GM12878 (cell line): ENCODE measurements around the gene SOX5. TPM values are rescaled to one million over a fixed set of nuclear protein-coding genes. Genes with fewer than 3 reads are reported as not detected.

Source experiments
- ATAC-seq: fragments of 200-7000 bp; cut with Tn5 transposase; 3 replicates; pipeline ENCODE4 v1.9.1; 2020; ENCODE audit warnings: mild to moderate bottlenecking, moderate library complexity
- BruUV-seq: library from RNA; stranded (reverse); fragments of 400-500 nt; replicated peaks from 2 replicates; lab custom pipeline; 2021; lab: Mats Ljungman, UMichigan
- CTCF ChIA-PET: fragments of 300-600 bp; sonication (Branson Sonifier 250); formaldehyde crosslinking; extraction: SDS; loops from one replicate; lab custom pipeline; 2021; ENCODE audit warnings: inconsistent platforms; lab: Yijun Ruan, JAX
- POLR2A ChIA-PET: fragments of 350-600 bp; formaldehyde crosslinking; extraction: SDS; loops from one replicate; lab custom pipeline; 2021; ENCODE audit warnings: inconsistent platforms; lab: Charles Lee
- RAD21 ChIA-PET: fragments of 300-600 bp; sonication (Branson Sonifier 250); formaldehyde crosslinking; loops from one replicate; lab custom pipeline; 2023; ENCODE audit warnings: antibody characterized with exemption; ENCODE audit not compliant: unreplicated experiment; lab: Charles Lee
- SMC1A ChIA-PET: fragments of 300-600 bp; sonication (Branson Sonifier 250); formaldehyde crosslinking; loops from one replicate; lab custom pipeline; 2023; ENCODE audit not compliant: unreplicated experiment, uncharacterized antibody; lab: Charles Lee
- DNase-seq: peaks from one replicate; pipeline ENCODE4 v3.0.0-alpha.2; 2011; ENCODE audit warnings: low read depth, low spot score
- FAIRE-seq: peaks from 3 replicates; lab custom pipeline; 2011; peaks lifted over from hg19 to GRCh38; lab: Jason Lieb, UNC
- H2AFZ ChIP-seq: 2 replicates; pipeline ENCODE4 v1.6.0; 2011; ENCODE audit warnings: low read depth, low read length, control low read depth; ENCODE audit not compliant: control insufficient read depth
- H3K27ac ChIP-seq: 2 replicates; pipeline ENCODE4 v1.5.1; 2011; ENCODE audit warnings: control low read depth; ENCODE audit not compliant: control insufficient read depth, insufficient read depth
- H3K27me3 ChIP-seq, 2 experiments: replicated peaks in 1 of 2; 2 replicates each; pipeline versions ENCODE4 v1.6.0 to v1.6.1; 2011; ENCODE audit warnings: low read length in 1 of 2; ENCODE audit not compliant: control insufficient read depth in 2 of 2, insufficient read depth in 2 of 2
- H3K36me3 ChIP-seq, 2 experiments: 2 replicates each; pipeline ENCODE4 v1.5.1; 2011; ENCODE audit warnings: low read length in 1 of 2; ENCODE audit not compliant: control insufficient read depth in 2 of 2, insufficient read depth in 2 of 2
- H3K4me1 ChIP-seq: 2 replicates; pipeline ENCODE4 v1.6.1; 2011; ENCODE audit warnings: mild to moderate bottlenecking, low read length, moderate library complexity, mixed read lengths; ENCODE audit not compliant: control insufficient read depth, insufficient read depth
- H3K4me2 ChIP-seq: 2 replicates; pipeline ENCODE4 v1.6.0; 2011; ENCODE audit warnings: control low read depth; ENCODE audit not compliant: control insufficient read depth, insufficient read depth
- H3K4me3 ChIP-seq: fragments of 200-600 bp; sonication (generic); 2 replicates; pipeline ENCODE4 v1.5.1; 2016
- H3K79me2 ChIP-seq: 2 replicates; pipeline ENCODE4 v1.6.0; 2011; ENCODE audit warnings: low read length; ENCODE audit not compliant: control insufficient read depth, insufficient read depth
- H3K9ac ChIP-seq: 2 replicates; pipeline ENCODE4 v1.8.0; 2011; ENCODE audit warnings: low read length, control low read depth, mixed read lengths; ENCODE audit not compliant: control insufficient read depth, insufficient read depth
- H3K9me3 ChIP-seq: replicated peaks from 3 replicates; pipeline ENCODE4 v1.5.1; 2011; ENCODE audit warnings: mild to moderate bottlenecking, low read length; ENCODE audit not compliant: control insufficient read depth, insufficient read depth
- H4K20me1 ChIP-seq: 2 replicates; pipeline ENCODE4 v1.6.0; 2011; ENCODE audit not compliant: control insufficient read depth, insufficient read depth
- CBFB ChIP-seq: IDR thresholded peaks from 2 replicates; pipeline ENCODE4 v1.6.1; 2016; ENCODE audit warnings: antibody characterized with exemption, low read depth
- CHD4 ChIP-seq: fragments of 200-600 bp; sonication (generic); IDR thresholded peaks from 2 replicates; pipeline ENCODE4 v1.6.1; 2016; ENCODE audit warnings: mild to moderate bottlenecking
- CREB1 ChIP-seq: IDR thresholded peaks from 2 replicates; pipeline ENCODE4 v1.6.1; 2012; ENCODE audit warnings: low read depth, mild to moderate bottlenecking, inconsistent platforms
- FOXK2 ChIP-seq: fragments of 450-650 bp; IDR thresholded peaks from 2 replicates; pipeline ENCODE4 v1.6.1; 2017; ENCODE audit warnings: mild to moderate bottlenecking, moderate library complexity
- HDAC6 ChIP-seq: fragments of 200-600 bp; sonication (generic); IDR thresholded peaks from one replicate; pipeline ENCODE4 v1.8.0; 2017; ENCODE audit warnings: antibody characterized with exemption; ENCODE audit not compliant: unreplicated experiment
- JUND ChIP-seq: IDR thresholded peaks from 2 replicates; pipeline ENCODE4 v1.6.1; 2012; ENCODE audit warnings: low read depth, mild to moderate bottlenecking, low read length, improper control_type of control experiment, moderate library complexity
- MAX ChIP-seq: IDR thresholded peaks from 2 replicates; pipeline ENCODE4 v1.6.1; 2012; ENCODE audit warnings: low read depth, low read length, improper control_type of control experiment
- NR2C1 ChIP-seq: fragments of 450-650 bp; IDR thresholded peaks from 2 replicates; pipeline ENCODE4 v1.6.1; 2017; ENCODE audit warnings: antibody characterized with exemption, mild to moderate bottlenecking, moderate library complexity
- PML ChIP-seq: IDR thresholded peaks from 2 replicates; pipeline ENCODE4 v1.6.1; 2012; ENCODE audit warnings: low read length, inconsistent platforms
- RAD21 ChIP-seq: IDR thresholded peaks from 2 replicates; pipeline ENCODE4 v1.6.1; 2011; ENCODE audit warnings: mild to moderate bottlenecking, low read depth, low read length, moderate library complexity; ENCODE audit not compliant: insufficient read depth
- SKIL ChIP-seq: fragments of 450-650 bp; IDR thresholded peaks from 2 replicates; pipeline ENCODE4 v1.6.1; 2017; ENCODE audit warnings: mild to moderate bottlenecking, low read depth, inconsistent platforms; ENCODE audit not compliant: poor library complexity, severe bottlenecking
- WGBS: methylation state at CpG from one replicate; pipeline ENCODE4 v1.1.6; 2016; ENCODE audit warnings: low lambda C conversion rate; ENCODE audit not compliant: insufficient replicate concordance, insufficient coverage; ENCODE audit errors: missing lambda C conversion rate; 5-methylcytosine and 5-hydroxymethylcytosine counted together
- in situ Hi-C: fragments of 300-500 bp; cut with MboI; formaldehyde crosslinking; loops from 9 replicates; pipeline ENCODE4 v1.14.3; 2018; ENCODE audit warnings: mixed read lengths
- intact Hi-C: fragments of 100-400 bp; cut with micrococcal nuclease; formaldehyde crosslinking; loops from one replicate; pipeline ENCODE4 v1.14.2; 2022; ENCODE audit not compliant: unreplicated experiment
- polyA plus RNA-seq, 11 experiments: library from polyadenylated mRNA; depleted of rRNA in 4 of 11; unstranded in 6 of 11; stranded (reverse) in 5 of 11; fragments of >200 nt; fragmentation: Nextera tagmentation in 4 of 11; fragmentation: Illumina TruSeq in 1 of 11; extraction: Ambion mirVana in 4 of 11; extraction: Trizol in 1 of 11; gene quantifications; 1 replicate in 1 of 11; 2 replicates in 10 of 11; pipeline versions ENCODE4 v1.2.1 to v1.2.3, GENCODE V29; 2011 to 2016; ENCODE audit warnings: inconsistent platforms in 2 of 11, missing spikeins in 2 of 11, low read depth in 1 of 11
- total RNA-seq, 4 experiments: library from RNA; depleted of rRNA in 3 of 4; stranded (reverse); fragments of >200 nt in 3 of 4; fragmentation: Illumina TruSeq in 1 of 4; extraction: Trizol in 1 of 4; gene quantifications; 2 replicates each; pipeline versions ENCODE4 v1.2.1 to v1.2.3, GENCODE V29; 2013 to 2021

The SOX5 gene
- total and polyA plus RNA-seq, 10 of the 15 experiments (the other 5 are each of a cell fraction or from before 2014, with no cell fraction given): 0.08 to 1.0 (median 0.24) TPM

- Histone ChIP-seq H3K4me3 (no peak overlapping the region), H3K4me2 (no peak overlapping the region), H4K20me1 (no peaks in the 10 kb centered on the region), H3K9ac (no peak overlapping the region), H3K9me3 (no peaks in the 10 kb centered on the region), H3K4me1 (no peaks in the 10 kb centered on the region), H2AFZ (no peak overlapping the region), H3K79me2 (no peaks in the 10 kb centered on the region), H3K27me3 (peaks cover 0 to 9% of the 10 kb centered on the region in 2 experiments; a peak in 1 of 4 replicates), H3K27ac (no peak overlapping the region), H3K36me3 (no peaks in the 10 kb centered on the region)
- TF ChIP-seq RAD21: no peak
- TF ChIP-seq HDAC6: no peak
- no peak for TF ChIP-seq CHD4
- TF ChIP-seq CREB1: no peak
- TF ChIP-seq SKIL: no peak
- TF ChIP-seq NR2C1: no peak
- TF ChIP-seq MAX: no peak
- TF ChIP-seq FOXK2: no peak
- TF ChIP-seq PML: no peak
- no peak for TF ChIP-seq JUND
- no peak for TF ChIP-seq CBFB
- FAIRE-seq (no peak), ATAC-seq (no peak), DNase-seq (no peak)
- in situ Hi-C loops (no loop called here), intact Hi-C loops (no loop called here)
- CTCF ChIA-PET: interaction anchor here (0.5 to 0.6 kb wide), 2 partner anchors 726 to 851 kb away, joined by 3 to 4 read pairs; no protein-coding TSS in a partner anchor
- RAD21 ChIA-PET: interaction anchor here (0.7 kb wide), 1 partner anchor 17 kb away, joined by 3 read pairs; no protein-coding TSS in a partner anchor
- POLR2A ChIA-PET: no interaction called here
- BruUV-seq: no TSS peak
- SMC1A ChIA-PET: interaction anchor here (0.7 to 1.0 kb wide), 4 partner anchors 10 to 711 kb away, joined by 3 read pairs; no protein-coding TSS in a partner anchor
- 23% methylated on average over 4 of the region's 4 CpGs for WGBS
Observed at GRCh38 chr12:23948291-23948690, 1.2 kb downstream of the SOX5 start.
